HL-60 (cell line): ENCODE data around the gene KAT8.

Experiments
- CTCF ChIP-seq: IDR thresholded peaks from one replicate; pipeline ENCODE4 v1.5.1; 2011; ENCODE audit warnings: low read length, control low read depth, inconsistent platforms; ENCODE audit not compliant: insufficient read depth
- POLR2AphosphoS5 ChIP-seq: IDR thresholded peaks from 2 replicates; pipeline ENCODE4 v1.6.1; 2012; ENCODE audit warnings: low read depth
- REST ChIP-seq: IDR thresholded peaks from 2 replicates; pipeline ENCODE4 v1.6.1; 2012; ENCODE audit warnings: low read depth; ENCODE audit not compliant: insufficient replicate concordance

GRCh38 chr16:31143694-31144148 is 26.3 kb downstream of the KAT8 start:
- no peak for TF ChIP-seq CTCF
- TF ChIP-seq POLR2AphosphoS5 = no peak
- TF ChIP-seq REST = no peak
